T-helper 9 cell (primary cell): ENCODE data around the gene SPATA16.
"Not testable (repeated sequence)": the region's sequence is repeated elsewhere in the genome, so short reads cannot be mapped to it uniquely, and the experiment has no call there.

ENCODE experiments used
- DNase-seq: peaks from one replicate; pipeline ENCODE4 v3.0.0-alpha.2; 2020

SPATA16 gene

GRCh38 chr3:172869784-172870518, 271.1 kb downstream of the SPATA16 start:
- no peak for DNase-seq

- no peak for DNase-seq
Measured at GRCh38 chr3:172869368-172869771, 271.7 kb downstream of the SPATA16 start.

- no peak for DNase-seq
Measured at GRCh38 chr3:172868582-172869200, 272.3 kb downstream of the SPATA16 start.

GRCh38 chr3:172866726-172867350, 274.2 kb downstream of the SPATA16 start:
- DNase-seq, result not testable (repeated sequence)

GRCh38 chr3:172859041-172859440, 282.0 kb downstream of the SPATA16 start:
- DNase-seq, result no peak

- DNase-seq, result no peak
Measured at GRCh38 chr3:172856795-172857742, 284.0 kb downstream of the SPATA16 start.

GRCh38 chr3:172855037-172855436, 286.0 kb downstream of the SPATA16 start:
- no peak for DNase-seq

GRCh38 chr3:172853921-172854666, 286.9 kb downstream of the SPATA16 start:
- DNase-seq, result no peak

- no peak for DNase-seq
Measured at GRCh38 chr3:172853005-172853404, 288.0 kb downstream of the SPATA16 start.

GRCh38 chr3:172848910-172849309, 292.1 kb downstream of the SPATA16 start:
- no peak for DNase-seq

- DNase-seq, result no peak
Measured at GRCh38 chr3:172847292-172847691, 293.7 kb downstream of the SPATA16 start.

- no peak for DNase-seq
Measured at GRCh38 chr3:172846706-172847105, 294.3 kb downstream of the SPATA16 start.

- no peak for DNase-seq
Measured at GRCh38 chr3:172846103-172846561, 294.9 kb downstream of the SPATA16 start.

GRCh38 chr3:172844428-172844827, 296.6 kb downstream of the SPATA16 start:
- DNase-seq, result no peak

GRCh38 chr3:172840913-172841312, 300.1 kb downstream of the SPATA16 start:
- DNase-seq, result no peak

GRCh38 chr3:172840463-172840862, 300.6 kb downstream of the SPATA16 start:
- no peak for DNase-seq

GRCh38 chr3:172839679-172840078, 301.4 kb downstream of the SPATA16 start:
- DNase-seq, result no peak
